ENCODE data around the gene DIAPH3. TPM values are rescaled to one million over a fixed set of nuclear protein-coding genes. Genes with fewer than 3 reads are reported as not detected.

The DIAPH3 gene
- polyA plus RNA-seq, 6 donors from 2014 or later: not detected

GRCh38 chr13:60016229-60016628, 147.5 kb downstream of the DIAPH3 start:
- ATAC-seq (ENCODE audit: low read depth in 2 of 2) (no peak), DNase-seq (no peak)
- H3K4me3 Mint-ChIP-seq: no peak overlapping the region
- H3K27me3 Mint-ChIP-seq: no peaks in the 10 kb centered on the region
- peaks cover 0 to 6% of the 10 kb centered on the region in 2 donors for H3K36me3 Mint-ChIP-seq
- H3K27ac Mint-ChIP-seq: no peak overlapping the region
- H3K9me3 Mint-ChIP-seq: peaks cover 0 to 6% (median 3%) of the 10 kb centered on the region in 7 donors
- peaks cover 0 to 11% (median 3%) of the 10 kb centered on the region in 3 donors for H3K4me1 Mint-ChIP-seq

GRCh38 chr13:60013166-60013565, 150.6 kb downstream of the DIAPH3 start:
- no peaks in the 10 kb centered on the region for H3K36me3 Mint-ChIP-seq
- no peak overlapping the region for H3K27ac Mint-ChIP-seq
- no peaks in the 10 kb centered on the region for H3K9me3 Mint-ChIP-seq
- no peaks in the 10 kb centered on the region for H3K4me1 Mint-ChIP-seq
- no peak overlapping the region for H3K4me3 Mint-ChIP-seq
- ATAC-seq (ENCODE audit: low read depth in 2 of 2): no peak
- H3K27me3 Mint-ChIP-seq: no peaks in the 10 kb centered on the region
- no peak for DNase-seq

DNA sequence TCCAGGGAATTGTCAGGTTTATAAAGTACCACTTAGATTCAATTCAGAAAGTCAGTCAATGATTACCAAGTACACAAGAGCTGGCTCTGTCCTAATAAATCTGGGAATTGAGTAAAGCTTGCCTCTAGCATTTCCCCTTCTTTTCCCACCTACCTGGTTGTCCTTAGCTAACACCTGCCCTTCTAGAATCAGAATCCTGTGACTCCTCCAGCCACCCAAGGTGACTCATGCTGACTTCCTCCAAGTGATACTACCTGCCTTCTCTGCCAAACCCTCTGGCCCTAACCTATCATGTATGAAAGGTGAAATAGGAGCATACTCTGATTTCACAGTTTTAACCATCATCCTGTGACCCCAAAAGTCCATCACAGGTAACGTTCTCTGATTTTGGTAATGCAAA, 151.2 kb downstream of the DIAPH3 start:
- Mint-ChIP-seq H3K36me3 (no peaks in the 10 kb centered on the region), H3K27ac (no peak overlapping the region), H3K9me3 (no peaks in the 10 kb centered on the region), H3K4me1 (no peaks in the 10 kb centered on the region), H3K27me3 (no peaks in the 10 kb centered on the region), H3K4me3 (no peak overlapping the region)
- DNase-seq: no peak
- ATAC-seq (ENCODE audit: low read depth in 2 of 2): no peak

GRCh38 chr13:60009300-60010253, 154.2 kb downstream of the DIAPH3 start:
- Mint-ChIP-seq H3K4me1 (no peaks in the 10 kb centered on the region), H3K36me3 (no peaks in the 10 kb centered on the region), H3K27ac (no peak overlapping the region), H3K4me3 (no peak overlapping the region), H3K27me3 (no peaks in the 10 kb centered on the region), H3K9me3 (no peaks in the 10 kb centered on the region)
- DNase-seq: no peak
- ATAC-seq (ENCODE audit: low read depth in 2 of 2): no peak

GRCh38 chr13:60001889-60002288, 161.8 kb downstream of the DIAPH3 start:
- H3K4me1 Mint-ChIP-seq: no peaks in the 10 kb centered on the region
- no peak overlapping the region for H3K27ac Mint-ChIP-seq
- no peak for ATAC-seq (ENCODE audit: low read depth in 2 of 2)
- no peaks in the 10 kb centered on the region for H3K9me3 Mint-ChIP-seq
- no peak for DNase-seq
- no peaks in the 10 kb centered on the region for H3K36me3 Mint-ChIP-seq
- no peaks in the 10 kb centered on the region for H3K27me3 Mint-ChIP-seq
- H3K4me3 Mint-ChIP-seq: no peak overlapping the region

DNA sequence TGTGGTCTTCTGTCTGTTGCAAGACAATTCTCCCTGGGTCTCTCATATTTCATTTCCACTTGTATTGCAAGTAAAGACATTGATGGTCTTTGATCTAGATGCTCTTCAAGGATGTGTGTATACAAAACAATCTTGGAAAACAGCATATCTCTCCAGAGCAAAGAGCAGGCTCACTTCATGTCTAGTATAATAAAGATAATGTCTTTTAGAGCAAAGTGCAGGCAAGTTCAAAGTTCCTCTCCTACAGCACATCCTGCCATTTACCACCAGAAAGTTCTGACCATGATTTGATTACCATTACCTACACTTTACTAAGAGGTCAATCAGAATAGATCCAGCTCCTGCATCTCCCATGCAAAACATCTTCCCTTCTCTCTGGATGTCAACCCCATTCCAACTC, 162.8 kb downstream of the DIAPH3 start:
- Mint-ChIP-seq H3K4me3 (no peak overlapping the region), H3K27ac (peak overlapping the region in 1 of 6 donors; percentile 8), H3K9me3 (no peaks in the 10 kb centered on the region), H3K4me1 (no peaks in the 10 kb centered on the region), H3K36me3 (no peaks in the 10 kb centered on the region), H3K27me3 (no peaks in the 10 kb centered on the region)
- DNase-seq (no peak), ATAC-seq (ENCODE audit: low read depth in 2 of 2) (no peak)

- Mint-ChIP-seq H3K9me3 (no peaks in the 10 kb centered on the region), H3K4me3 (no peak overlapping the region), H3K27ac (no peak overlapping the region), H3K27me3 (no peaks in the 10 kb centered on the region), H3K4me1 (no peaks in the 10 kb centered on the region), H3K36me3 (no peaks in the 10 kb centered on the region)
- DNase-seq (no peak), ATAC-seq (ENCODE audit: low read depth in 2 of 2) (no peak)
Observed at GRCh38 chr13:60000081-60000480, 163.6 kb downstream of the DIAPH3 start.

DNA sequence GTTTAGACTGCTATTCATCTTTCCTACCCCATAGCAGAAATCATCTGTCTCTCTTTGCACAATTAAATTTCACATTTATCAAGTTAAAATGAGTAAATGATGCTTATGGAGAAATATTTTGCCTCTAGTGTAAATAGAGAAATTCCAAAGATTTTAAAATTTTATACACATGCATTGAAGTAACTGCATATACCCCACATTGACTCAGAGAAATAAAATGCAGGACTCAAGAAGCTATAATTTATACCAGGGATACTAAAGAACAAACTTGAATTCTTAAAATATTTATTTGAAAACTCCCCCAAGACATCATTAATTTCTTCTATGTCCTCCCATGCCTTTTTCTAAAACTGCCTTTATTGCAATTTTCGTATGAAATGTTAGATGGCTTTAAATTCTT, 165.8 kb downstream of the DIAPH3 start:
- Mint-ChIP-seq H3K9me3 (no peaks in the 10 kb centered on the region), H3K4me3 (no peak overlapping the region), H3K27me3 (no peaks in the 10 kb centered on the region), H3K36me3 (no peaks in the 10 kb centered on the region), H3K4me1 (no peaks in the 10 kb centered on the region), H3K27ac (no peak overlapping the region)
- ATAC-seq (ENCODE audit: low read depth in 2 of 2) (no peak), DNase-seq (no peak)

DNA sequence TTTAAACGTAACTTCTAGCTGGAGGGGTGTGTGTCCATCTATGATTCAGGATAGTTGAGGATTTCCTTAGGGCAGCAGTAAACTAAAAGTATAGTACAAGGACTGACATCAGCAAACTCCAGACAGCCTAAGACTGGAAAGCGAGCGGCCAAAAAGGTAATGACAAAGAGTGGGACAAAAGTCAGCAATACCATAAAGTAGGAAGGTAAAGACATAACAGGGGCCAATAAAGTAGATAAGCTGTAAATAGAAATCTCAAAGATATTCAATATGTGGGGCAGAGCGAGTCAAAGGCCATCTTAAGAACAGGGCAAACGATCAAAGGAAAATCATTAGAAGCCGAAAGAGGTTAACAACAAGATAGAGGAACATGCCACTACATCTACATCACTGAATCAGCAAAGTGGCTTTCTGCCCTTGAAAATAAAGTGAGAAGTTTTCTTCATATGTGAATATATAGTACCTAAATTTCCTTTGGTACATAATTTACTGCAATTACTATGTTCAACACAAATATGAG, 167.2 kb downstream of the DIAPH3 start:
- ATAC-seq (ENCODE audit: low read depth in 2 of 2) (no peak), DNase-seq (no peak)
- no peak overlapping the region for H3K4me3 Mint-ChIP-seq
- no peaks in the 10 kb centered on the region for H3K9me3 Mint-ChIP-seq
- no peak overlapping the region for H3K27ac Mint-ChIP-seq
- no peaks in the 10 kb centered on the region for H3K36me3 Mint-ChIP-seq
- H3K4me1 Mint-ChIP-seq: no peaks in the 10 kb centered on the region
- no peaks in the 10 kb centered on the region for H3K27me3 Mint-ChIP-seq

DNA sequence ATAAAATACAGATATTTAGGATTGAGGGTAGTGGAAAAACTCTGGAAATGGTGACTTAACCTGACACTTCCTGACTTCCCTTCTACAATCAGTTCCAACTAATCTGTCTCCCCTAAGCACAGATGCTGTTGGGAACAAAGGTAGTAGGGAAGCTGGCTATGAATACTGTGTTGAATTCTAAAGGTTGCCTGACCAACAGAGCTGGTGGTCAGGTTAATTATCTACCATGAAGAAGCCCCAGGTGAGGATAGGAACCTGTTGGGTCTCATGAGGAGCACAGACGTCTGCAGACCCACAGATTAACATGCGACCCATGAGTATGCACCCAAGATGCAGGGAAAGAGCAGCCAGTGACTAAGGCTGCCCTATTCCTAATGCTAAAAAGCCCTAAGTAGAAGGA, 172.3 kb downstream of the DIAPH3 start:
- H3K4me3 Mint-ChIP-seq: no peak overlapping the region
- H3K36me3 Mint-ChIP-seq: no peaks in the 10 kb centered on the region
- peaks cover 0 to 2% (median 0%) of the 10 kb centered on the region in 7 donors for H3K9me3 Mint-ChIP-seq
- H3K4me1 Mint-ChIP-seq: no peaks in the 10 kb centered on the region
- no peak for DNase-seq
- H3K27ac Mint-ChIP-seq: no peak overlapping the region
- ATAC-seq (ENCODE audit: low read depth in 2 of 2): no peak
- no peaks in the 10 kb centered on the region for H3K27me3 Mint-ChIP-seq

DNA sequence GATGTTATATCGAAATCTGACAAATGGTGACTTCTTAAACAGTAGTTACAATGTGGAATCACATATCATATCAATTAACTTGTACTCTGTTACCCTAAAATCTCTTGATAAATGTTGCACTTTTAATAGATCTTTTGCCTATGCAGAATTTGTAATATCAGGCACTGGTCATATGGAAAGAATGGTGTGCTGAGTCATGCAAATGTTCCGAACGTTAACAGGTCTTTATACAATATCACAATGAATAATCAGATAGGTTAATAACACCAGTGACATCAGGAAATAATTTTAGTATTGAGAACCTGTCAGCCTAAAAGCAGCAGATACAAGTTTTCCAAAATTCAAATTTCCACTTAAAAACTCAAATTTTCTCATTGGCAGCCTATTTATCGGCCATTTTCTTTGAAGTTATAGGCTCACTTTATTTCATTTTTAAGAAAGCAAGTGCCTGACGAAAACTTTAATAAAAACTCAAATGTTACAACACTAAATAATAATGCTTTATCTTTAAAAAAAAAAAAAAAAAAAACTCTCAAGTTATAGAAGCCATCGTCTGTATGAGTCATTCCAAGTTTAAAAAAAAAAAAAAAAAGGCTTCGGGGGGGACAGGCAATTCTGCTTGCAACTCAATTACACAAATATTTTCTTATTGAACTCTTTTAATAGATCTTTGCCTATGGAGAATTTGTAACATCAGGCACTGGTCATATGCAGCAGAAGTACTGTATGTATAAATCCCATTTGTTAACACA, 180.9 kb downstream of the DIAPH3 start:
- no peak for DNase-seq
- peaks cover 0 to under 1% (median 0%) of the 10 kb centered on the region in 7 donors for H3K9me3 Mint-ChIP-seq
- no peak for ATAC-seq (ENCODE audit: low read depth in 2 of 2)
- H3K36me3 Mint-ChIP-seq: no peaks in the 10 kb centered on the region
- H3K4me1 Mint-ChIP-seq: no peaks in the 10 kb centered on the region
- H3K27ac Mint-ChIP-seq: no peak overlapping the region
- H3K27me3 Mint-ChIP-seq: no peaks in the 10 kb centered on the region
- no peak overlapping the region for H3K4me3 Mint-ChIP-seq

DNA sequence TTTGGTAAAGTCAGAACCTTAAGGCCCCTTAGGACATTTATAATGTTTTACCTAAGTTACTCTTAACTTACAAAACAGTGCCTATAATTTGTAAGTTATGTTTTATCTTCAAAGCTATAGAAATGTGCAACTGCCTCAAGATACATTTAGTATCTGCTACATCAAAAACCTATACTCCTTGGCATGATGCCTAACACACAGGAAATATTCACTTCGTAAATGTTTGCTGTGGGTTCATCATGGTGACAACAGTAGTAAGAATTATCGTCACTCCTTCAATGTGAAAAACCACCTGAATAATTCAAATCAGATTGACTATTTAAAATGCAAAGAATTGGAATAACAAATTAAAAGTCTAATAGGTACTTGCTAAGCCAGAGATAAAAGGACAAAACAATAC, 184.1 kb downstream of the DIAPH3 start:
- Mint-ChIP-seq H3K27ac (no peak overlapping the region), H3K27me3 (no peaks in the 10 kb centered on the region), H3K9me3 (no peaks in the 10 kb centered on the region), H3K36me3 (no peaks in the 10 kb centered on the region), H3K4me3 (no peak overlapping the region), H3K4me1 (no peaks in the 10 kb centered on the region)
- DNase-seq: no peak
- no peak for ATAC-seq (ENCODE audit: low read depth in 2 of 2)

DNA sequence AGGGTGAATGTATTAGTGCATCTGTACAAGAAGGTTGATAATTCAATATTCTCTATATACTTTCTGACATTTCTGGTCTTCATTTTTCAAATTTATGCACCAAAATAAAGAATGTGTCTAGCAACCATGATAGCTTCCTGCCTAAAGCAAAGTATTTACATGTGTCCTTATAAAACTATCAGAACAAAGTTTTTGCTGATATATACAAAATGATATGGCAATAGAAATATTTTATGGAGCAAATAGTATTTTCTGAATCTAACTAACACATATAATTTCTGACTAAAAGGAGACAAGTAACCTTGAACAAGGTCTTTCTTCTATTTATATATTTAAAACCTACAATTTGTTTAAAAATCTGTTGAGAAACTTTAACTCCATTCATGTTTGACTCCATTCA, 184.9 kb downstream of the DIAPH3 start:
- DNase-seq: no peak
- no peaks in the 10 kb centered on the region for H3K4me1 Mint-ChIP-seq
- no peaks in the 10 kb centered on the region for H3K27me3 Mint-ChIP-seq
- H3K36me3 Mint-ChIP-seq: no peaks in the 10 kb centered on the region
- no peak overlapping the region for H3K27ac Mint-ChIP-seq
- ATAC-seq (ENCODE audit: low read depth in 2 of 2): no peak
- no peak overlapping the region for H3K4me3 Mint-ChIP-seq
- no peaks in the 10 kb centered on the region for H3K9me3 Mint-ChIP-seq

DNA sequence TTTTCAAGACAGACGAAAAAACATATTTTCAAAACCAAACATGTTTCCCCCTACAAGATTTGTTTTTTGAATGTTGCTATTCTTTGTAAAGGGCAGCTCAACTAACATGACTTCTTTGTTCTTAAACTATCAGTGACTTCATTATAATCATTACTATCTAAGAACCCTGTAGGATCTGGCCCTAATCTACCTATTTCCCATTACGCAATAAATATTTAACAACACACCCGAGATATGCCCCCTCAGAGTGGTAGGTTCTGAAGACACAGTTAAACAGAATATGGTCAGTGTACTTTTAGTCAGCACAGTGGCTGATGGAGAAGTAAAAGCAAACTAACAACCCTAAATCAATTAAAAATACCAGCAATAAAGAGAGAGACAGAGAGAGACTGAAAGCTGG, 186.9 kb downstream of the DIAPH3 start:
- ATAC-seq (ENCODE audit: low read depth in 2 of 2): no peak
- Mint-ChIP-seq H3K27me3 (no peaks in the 10 kb centered on the region), H3K4me3 (no peak overlapping the region), H3K27ac (no peak overlapping the region), H3K4me1 (no peaks in the 10 kb centered on the region), H3K36me3 (no peaks in the 10 kb centered on the region), H3K9me3 (no peaks in the 10 kb centered on the region)
- no peak for DNase-seq
